ENCODE data around the gene MTMR3.

The MTMR3 gene

GRCh38 chr22:29914991-29915533, 32.1 kb downstream of the MTMR3 start:
- DNase-seq (ENCODE audit: low spot score), result no peak

- no peak for DNase-seq (ENCODE audit: low spot score)
These were observed 33.1 kb downstream of the MTMR3 start for GRCh38 chr22:29916007-29916544.

- no peak for DNase-seq (ENCODE audit: low spot score)
These were observed 34.3 kb downstream of the MTMR3 start for GRCh38 chr22:29917052-29917902.

- DNase-seq (ENCODE audit: low spot score), result no peak
These were observed 42.4 kb downstream of the MTMR3 start for GRCh38 chr22:29925402-29925801.

- no peak for DNase-seq (ENCODE audit: low spot score)
These were observed 43.1 kb downstream of the MTMR3 start for GRCh38 chr22:29926057-29926456.

GRCh38 chr22:29932136-29932535, 49.2 kb downstream of the MTMR3 start:
- no peak for DNase-seq (ENCODE audit: low spot score)

GRCh38 chr22:29933619-29934018, 50.6 kb downstream of the MTMR3 start:
- DNase-seq (ENCODE audit: low spot score), result no peak

- DNase-seq (ENCODE audit: low spot score), result no peak
These were observed 51.6 kb downstream of the MTMR3 start for GRCh38 chr22:29934596-29934995.

GRCh38 chr22:29936186-29936585, 53.2 kb downstream of the MTMR3 start:
- DNase-seq (ENCODE audit: low spot score), result no peak

GRCh38 chr22:29937940-29938693, 55.1 kb downstream of the MTMR3 start:
- DNase-seq (ENCODE audit: low spot score), result no peak

GRCh38 chr22:29940526-29940925, 57.6 kb downstream of the MTMR3 start:
- no peak for DNase-seq (ENCODE audit: low spot score)

- no peak for DNase-seq (ENCODE audit: low spot score)
These were observed 61.4 kb downstream of the MTMR3 start for GRCh38 chr22:29944339-29944738.

GRCh38 chr22:29945435-29945834, 62.5 kb downstream of the MTMR3 start:
- DNase-seq (ENCODE audit: low spot score), result no peak

GRCh38 chr22:29946220-29946619, 63.2 kb downstream of the MTMR3 start:
- no peak for DNase-seq (ENCODE audit: low spot score)

- DNase-seq (ENCODE audit: low spot score), result no peak
These were observed 64.7 kb downstream of the MTMR3 start for GRCh38 chr22:29947410-29948384.

GRCh38 chr22:29948385-29948769, 65.4 kb downstream of the MTMR3 start:
- no peak for DNase-seq (ENCODE audit: low spot score)

- DNase-seq (ENCODE audit: low spot score), result no peak
These were observed 66.9 kb downstream of the MTMR3 start for GRCh38 chr22:29949872-29950271.

GRCh38 chr22:29951791-29952413, 68.9 kb downstream of the MTMR3 start:
- no peak for DNase-seq (ENCODE audit: low spot score)

GRCh38 chr22:29954203-29954855, 71.4 kb downstream of the MTMR3 start:
- no peak for DNase-seq (ENCODE audit: low spot score)

- no peak for DNase-seq (ENCODE audit: low spot score)
These were observed 73.7 kb downstream of the MTMR3 start for GRCh38 chr22:29956680-29957079.
